22Rv1 (cell line): ENCODE results near the gene DHX40.
"Not testable (repeated sequence)": the region's sequence is repeated elsewhere in the genome, so short reads cannot be mapped to it uniquely, and the experiment has no call there.

Experiments used
- H3K27ac ChIP-seq: fragments of 450-650 bp; 2 replicates; pipeline ENCODE4 v1.5.1; 2017
- ZFX ChIP-seq: fragments of 450-650 bp; IDR thresholded peaks from 2 replicates; pipeline ENCODE4 v1.6.1; 2017; ENCODE audit warnings: antibody characterized with exemption, borderline replicate concordance
- TF ChIP-seq, protein P1 (sequence below): fragments of 450-650 bp; IDR thresholded peaks from 2 replicates; pipeline ENCODE4 v1.5.1; 2017; ENCODE audit warnings: mild to moderate bottlenecking

Gene DHX40

DNA sequence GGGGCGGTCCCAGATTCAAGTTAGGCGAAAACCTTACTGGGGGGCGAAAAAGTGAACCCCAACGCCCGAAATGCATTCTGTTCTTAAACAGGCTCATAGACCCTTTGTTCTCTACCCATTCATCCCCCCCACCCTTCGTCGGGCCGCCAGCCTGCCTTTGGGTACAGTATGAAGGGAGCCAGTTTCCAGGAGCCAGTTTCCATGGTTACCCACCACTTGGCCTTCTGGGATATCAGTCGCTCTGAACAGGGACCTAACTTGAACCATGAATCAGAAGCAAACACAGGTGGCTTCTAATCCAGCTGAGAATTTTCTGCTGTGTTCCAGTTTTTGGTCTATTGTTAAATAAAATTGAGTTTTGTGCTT lies 532 bp downstream of the DHX40 start:
- TF ChIP-seq ZFX: no peak
- TF ChIP-seq, protein P1, sequence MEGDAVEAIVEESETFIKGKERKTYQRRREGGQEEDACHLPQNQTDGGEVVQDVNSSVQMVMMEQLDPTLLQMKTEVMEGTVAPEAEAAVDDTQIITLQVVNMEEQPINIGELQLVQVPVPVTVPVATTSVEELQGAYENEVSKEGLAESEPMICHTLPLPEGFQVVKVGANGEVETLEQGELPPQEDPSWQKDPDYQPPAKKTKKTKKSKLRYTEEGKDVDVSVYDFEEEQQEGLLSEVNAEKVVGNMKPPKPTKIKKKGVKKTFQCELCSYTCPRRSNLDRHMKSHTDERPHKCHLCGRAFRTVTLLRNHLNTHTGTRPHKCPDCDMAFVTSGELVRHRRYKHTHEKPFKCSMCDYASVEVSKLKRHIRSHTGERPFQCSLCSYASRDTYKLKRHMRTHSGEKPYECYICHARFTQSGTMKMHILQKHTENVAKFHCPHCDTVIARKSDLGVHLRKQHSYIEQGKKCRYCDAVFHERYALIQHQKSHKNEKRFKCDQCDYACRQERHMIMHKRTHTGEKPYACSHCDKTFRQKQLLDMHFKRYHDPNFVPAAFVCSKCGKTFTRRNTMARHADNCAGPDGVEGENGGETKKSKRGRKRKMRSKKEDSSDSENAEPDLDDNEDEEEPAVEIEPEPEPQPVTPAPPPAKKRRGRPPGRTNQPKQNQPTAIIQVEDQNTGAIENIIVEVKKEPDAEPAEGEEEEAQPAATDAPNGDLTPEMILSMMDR: no peak
- peak overlapping the region; percentile 62 for H3K27ac ChIP-seq

DNA sequence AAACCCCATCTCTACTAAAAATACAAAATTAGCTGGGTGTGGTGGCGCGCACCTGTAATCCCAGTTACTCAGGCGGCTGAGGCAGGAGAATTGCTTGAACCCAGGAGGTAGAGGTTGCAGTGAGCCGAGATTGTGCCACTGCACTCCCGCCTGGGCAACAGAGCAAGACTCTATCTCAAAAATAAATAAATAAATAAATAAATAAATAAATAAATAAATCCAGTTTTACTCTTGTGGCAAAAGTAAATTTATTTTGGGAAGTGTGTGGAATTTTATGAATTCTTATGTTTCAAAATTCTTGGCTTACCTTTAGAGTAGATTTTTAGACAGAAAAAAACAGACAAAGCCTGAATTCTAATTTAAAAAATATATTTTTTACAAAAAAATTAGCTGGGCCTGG lies 3.7 kb downstream of the DHX40 start:
- not testable (repeated sequence) for H3K27ac ChIP-seq

DNA sequence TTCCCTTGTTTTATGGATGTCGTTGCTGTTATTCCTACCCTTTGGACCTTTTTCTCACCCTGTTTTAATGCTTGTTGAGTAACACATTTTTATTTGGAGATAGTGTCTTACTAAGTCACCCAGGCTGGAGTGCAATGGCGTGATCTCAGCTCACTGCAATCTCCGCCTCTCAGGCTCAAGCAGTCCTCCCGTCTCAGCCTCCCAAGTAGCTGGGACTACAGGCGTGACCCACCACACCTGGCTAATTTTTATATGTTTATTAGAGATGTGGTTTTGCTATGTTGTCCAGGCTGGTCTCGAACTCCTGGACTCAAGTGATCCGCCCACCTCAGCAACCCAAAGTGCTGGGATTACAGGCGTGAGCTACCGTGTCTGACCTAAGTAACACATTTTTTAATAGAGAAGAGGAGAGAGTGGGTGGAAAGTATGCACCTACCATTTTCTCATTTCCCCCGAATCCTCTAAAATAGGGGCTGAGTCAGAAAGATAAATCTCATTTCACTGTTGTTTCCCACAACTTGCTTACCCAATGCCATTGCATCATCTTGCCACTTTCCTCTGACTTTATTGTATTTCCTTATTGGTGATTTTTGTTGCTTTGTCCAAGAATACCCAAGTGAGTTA lies 7.0 kb downstream of the DHX40 start:
- no peak overlapping the region for H3K27ac ChIP-seq
- TF ChIP-seq ZFX: no peak
- TF ChIP-seq, protein P1: no peak

DNA sequence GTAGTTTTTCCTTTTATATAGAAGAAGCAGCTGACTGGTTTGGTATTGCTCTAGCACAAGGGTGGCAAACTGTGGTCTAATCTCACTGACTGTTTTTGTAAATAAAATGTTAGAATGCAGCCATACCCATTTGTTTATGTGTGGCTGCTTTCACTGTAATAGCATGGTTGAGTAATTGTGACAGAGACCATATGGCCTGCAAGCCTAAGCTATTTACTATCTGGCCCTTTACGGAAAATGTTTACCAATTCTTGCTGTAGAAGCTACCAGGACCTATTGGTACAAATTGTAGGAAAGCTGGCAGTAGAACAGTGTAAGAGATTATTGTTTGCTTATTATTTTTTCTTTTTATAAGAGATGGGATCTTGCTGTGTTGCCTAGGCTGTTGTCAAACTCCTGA lies 18.8 kb downstream of the DHX40 start:
- H3K27ac ChIP-seq: not testable (repeated sequence)

DNA sequence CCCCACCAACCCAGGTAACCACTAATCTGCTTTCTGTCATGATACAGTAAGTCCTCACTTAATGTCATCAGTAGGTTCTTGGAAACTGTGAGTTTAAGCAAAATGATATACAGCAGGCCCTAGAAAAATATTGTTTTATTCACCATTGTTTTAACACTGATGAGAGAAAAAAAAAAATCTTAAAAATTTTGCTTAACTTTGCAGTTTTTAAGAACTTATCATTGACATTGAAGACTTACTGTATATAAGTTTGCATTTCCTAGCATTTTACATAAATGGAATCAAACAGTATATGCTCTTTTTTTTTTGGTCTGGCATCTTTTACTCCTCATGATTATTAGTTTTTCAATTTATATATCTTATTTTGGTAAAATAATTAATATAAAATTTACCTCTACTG lies 34.8 kb downstream of the DHX40 start:
- TF ChIP-seq, protein P1: no peak
- TF ChIP-seq ZFX: no peak
- no peak overlapping the region for H3K27ac ChIP-seq

- H3K27ac ChIP-seq: no peak overlapping the region
- TF ChIP-seq, protein P1: no peak
- no peak for TF ChIP-seq ZFX
Measured at GRCh38 chr17:59601130-59601529, 35.7 kb downstream of the DHX40 start.

DNA sequence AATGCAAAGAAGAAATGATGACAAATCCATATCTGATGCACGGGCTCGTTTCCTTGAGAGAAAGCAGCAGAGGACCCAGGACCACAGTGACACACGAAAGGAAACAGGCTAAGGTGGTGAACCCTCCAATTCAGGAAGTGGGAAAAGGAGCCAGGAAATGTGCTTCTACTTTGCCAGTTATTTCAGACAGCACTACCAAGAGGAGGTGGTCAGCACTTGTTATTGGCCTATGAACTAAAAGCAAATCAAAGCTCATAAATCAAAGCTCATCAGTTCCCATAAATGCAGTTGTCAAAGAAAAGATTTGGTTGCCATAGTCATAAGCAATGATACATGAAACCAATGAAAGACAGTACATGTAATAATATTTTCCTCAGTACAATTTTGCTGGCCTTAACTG lies 41.7 kb downstream of the DHX40 start:
- TF ChIP-seq, protein P1: no peak
- no peak for TF ChIP-seq ZFX
- no peak overlapping the region for H3K27ac ChIP-seq

DNA sequence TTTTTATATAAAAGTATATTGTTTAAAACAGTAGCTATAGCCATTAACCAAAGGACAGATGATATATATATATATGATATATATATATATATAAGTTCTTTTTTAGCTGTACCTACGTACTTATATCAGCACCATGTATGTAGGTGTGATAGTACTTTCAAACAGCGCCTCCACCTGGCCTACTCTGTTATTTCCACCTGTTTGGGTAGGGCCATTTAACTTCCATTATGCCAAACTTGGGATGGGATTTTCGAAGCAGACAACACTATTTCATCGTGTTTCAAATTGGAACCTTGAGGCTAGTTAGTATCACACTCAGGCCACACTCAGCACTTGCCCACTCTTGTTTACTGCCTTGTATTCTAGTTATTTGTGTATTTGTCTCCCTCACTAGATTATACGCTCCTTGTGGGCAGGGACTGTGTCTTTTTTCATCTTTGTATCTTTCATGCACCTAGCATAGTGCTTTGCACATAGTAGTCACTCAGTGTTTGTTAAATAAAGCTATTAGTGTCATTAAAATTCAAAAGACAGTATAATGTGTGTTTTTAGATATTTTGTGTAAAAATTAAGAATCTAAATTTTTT lies 42.5 kb downstream of the DHX40 start:
- H3K27ac ChIP-seq: no peak overlapping the region
- TF ChIP-seq ZFX: no peak
- TF ChIP-seq, protein P1: peak; percentile 25
